HepG2 (cell line): Measurements from ENCODE around the gene NARS2. TPM values are rescaled to one million over a fixed set of nuclear protein-coding genes. Genes with fewer than 3 reads are reported as not detected.
A peak's percentile ranks its signal among the peaks of the same experiment; 100 is the strongest.

Experiments
- AGO1 ChIP-seq: fragments of 200-400 bp; formaldehyde crosslinking; IDR thresholded peaks from 2 replicates; pipeline ENCODE4 v1.6.1; 2017; ENCODE audit warnings: mild to moderate bottlenecking, low read depth, low read length, moderate library complexity; ENCODE audit not compliant: poor library complexity, severe bottlenecking
- ARID4A ChIP-seq: sonication (generic); formaldehyde crosslinking; IDR thresholded peaks from 2 replicates; pipeline ENCODE4 v1.5.0; 2020; ENCODE audit warnings: mild to moderate bottlenecking, missing genetic modification reagents, borderline replicate concordance
- IRF1 ChIP-seq: sonication (generic); formaldehyde crosslinking; IDR thresholded peaks from 2 replicates; pipeline ENCODE4 v1.4.0; 2020; ENCODE audit warnings: low read depth, mild to moderate bottlenecking, missing genetic modification reagents
- KAT7 ChIP-seq: IDR thresholded peaks from 2 replicates; pipeline ENCODE4 v1.6.1; 2018; ENCODE audit warnings: borderline replicate concordance, missing compliant biosample characterization
- KLF15 ChIP-seq: sonication (generic); formaldehyde crosslinking; IDR thresholded peaks from 2 replicates; pipeline ENCODE4 v1.8.1; 2023; ENCODE audit warnings: borderline replicate concordance, mild to moderate bottlenecking, inconsistent platforms, missing genetic modification reagents, mixed read lengths
- NR0B2 ChIP-seq: sonication (generic); formaldehyde crosslinking; IDR thresholded peaks from 2 replicates; pipeline ENCODE4 v1.4.0; 2020; ENCODE audit warnings: mild to moderate bottlenecking, missing genetic modification reagents
- PHF5A ChIP-seq: IDR thresholded peaks from one replicate; pipeline ENCODE4 v1.6.1; 2018; ENCODE audit warnings: low read depth, missing genetic modification reagents; ENCODE audit not compliant: unreplicated experiment
- RBAK ChIP-seq: sonication (generic); formaldehyde crosslinking; IDR thresholded peaks from 2 replicates; pipeline ENCODE4 v1.5.1; 2020; ENCODE audit warnings: mild to moderate bottlenecking, missing genetic modification reagents
- STAT6 ChIP-seq: sonication (generic); formaldehyde crosslinking; IDR thresholded peaks from 2 replicates; pipeline ENCODE4 v1.4.0; 2020; ENCODE audit warnings: missing genetic modification reagents, mild to moderate bottlenecking, borderline replicate concordance
- TFDP1 ChIP-seq: IDR thresholded peaks from 2 replicates; pipeline ENCODE4 v1.6.1; 2016; ENCODE audit warnings: missing compliant biosample characterization, missing genetic modification reagents, borderline replicate concordance
- TSC22D2 ChIP-seq: sonication (generic); formaldehyde crosslinking; IDR thresholded peaks from 2 replicates; pipeline ENCODE4 v1.5.1; 2020; ENCODE audit warnings: missing genetic modification reagents, mild to moderate bottlenecking, borderline replicate concordance
- ZNF296 ChIP-seq: sonication (generic); formaldehyde crosslinking; conservative IDR thresholded peaks from 2 replicates; pipeline ENCODE4 v1.5.0; 2020; ENCODE audit warnings: mild to moderate bottlenecking, missing genetic modification reagents
- ZNF576 ChIP-seq: sonication (generic); formaldehyde crosslinking; IDR thresholded peaks from 2 replicates; pipeline ENCODE4 v1.4.0; 2020; ENCODE audit warnings: mild to moderate bottlenecking, missing genetic modification reagents
- ZNF768 ChIP-seq: sonication (generic); formaldehyde crosslinking; IDR thresholded peaks from 2 replicates; pipeline ENCODE4 v1.4.0; 2020; ENCODE audit warnings: missing genetic modification reagents
- polyA plus RNA-seq, 8 experiments: library from polyadenylated mRNA; depleted of rRNA in 3 of 8; stranded (reverse) in 7 of 8; unstranded in 1 of 8; fragments of >200 nt; fragmentation: Illumina TruSeq in 4 of 8; extraction: Trizol in 4 of 8; gene quantifications; 2 replicates each; pipeline versions ENCODE4 v1.2.1 to v1.2.3, GENCODE V29; 2011 to 2016; ENCODE audit warnings: low read depth in 4 of 8, missing spikeins in 1 of 8, mixed read lengths in 1 of 8; ENCODE audit not compliant: insufficient read depth in 1 of 8
- total RNA-seq, 5 experiments: library from RNA; depleted of rRNA; stranded (reverse); fragments of >200 nt; fragmentation: Illumina TruSeq; extraction: Trizol; gene quantifications; 2 replicates each; pipeline ENCODE4 v1.2.3, GENCODE V29; 2016; ENCODE audit warnings: low read depth in 1 of 5

NARS2 gene
- total and polyA plus RNA-seq, 2 of the 13 experiments (the other 11 are each of a cell fraction or from before 2014, with no cell fraction given) = 45.9 to 65.0 TPM

GRCh38 chr11:78574386-78575381 is at the start of gene NARS2 (continued):
- peak; percentile 48; the same call in 1 of the 2 replicates for TF ChIP-seq STAT6 (CRISPR knock-in tag)
- peak; percentile 94 for TF ChIP-seq ARID4A (CRISPR knock-in tag)
- TF ChIP-seq PHF5A = peak; percentile 53
- TF ChIP-seq ZNF576 = peak; percentile 84; the same call in 1 of the 2 replicates
- TF ChIP-seq ZNF768 (CRISPR knock-in tag) = peak; percentile 48; the same call in 1 of the 2 replicates
- TF ChIP-seq KLF15 (CRISPR knock-in tag) = 0 out of 2 replicates have a peak, but pooled peaks have one; percentile 40
- peak; percentile 25 for TF ChIP-seq AGO1
- 0 out of 2 replicates have a peak, but pooled peaks have one; percentile 18 for TF ChIP-seq TFDP1
- no peak for TF ChIP-seq RBAK
- TF ChIP-seq NR0B2 = peak; percentile 98
- TF ChIP-seq IRF1 = 0 out of 2 replicates have a peak, but pooled peaks have one; percentile 16
- peak; percentile 68; the same call in 1 of the 2 replicates for TF ChIP-seq KAT7 (CRISPR knock-in tag)
- TF ChIP-seq ZNF296 = no peak
- no peak for TF ChIP-seq TSC22D2 (CRISPR knock-in tag)
